Natural killer cell (primary cell): Measurements from ENCODE around the gene TMEM169. TPM values are rescaled to one million over a fixed set of nuclear protein-coding genes. Genes with fewer than 3 reads are reported as not detected.

Source experiments
- ATAC-seq, 3 donors: fragments of 150-1000 bp in 2 of 3; fragments of 200-7000 bp in 1 of 3; cut with Tn5 transposase; 1 replicate in 1 of 3; 2 replicates in 2 of 3; pipeline ENCODE4 v1.10.0; 2021; ENCODE audit warnings: mild to moderate bottlenecking in 2 of 3, moderate library complexity in 2 of 3
- DNase-seq, 2 donors: peaks; one replicate each; pipeline versions ENCODE4 v3.0.0 to v3.0.0-alpha.2; 2013 to 2021; ENCODE audit warnings: mixed read lengths in 1 of 2
- H3K27ac ChIP-seq: one replicate; pipeline ENCODE4 v1.5.1; 2013; ENCODE audit warnings: mild to moderate bottlenecking, low read length
- H3K27me3 ChIP-seq: one replicate; pipeline ENCODE4 v1.6.1; 2013; ENCODE audit warnings: low read length; ENCODE audit not compliant: control insufficient read depth, insufficient read depth
- H3K36me3 ChIP-seq: one replicate; pipeline ENCODE4 v1.6.1; 2013; ENCODE audit warnings: low read length; ENCODE audit not compliant: control insufficient read depth, insufficient read depth
- H3K4me1 ChIP-seq: one replicate; pipeline ENCODE4 v1.6.1; 2013; ENCODE audit warnings: low read length; ENCODE audit not compliant: control insufficient read depth, insufficient read depth
- H3K4me3 ChIP-seq: one replicate; pipeline ENCODE4 v1.5.1; 2013; ENCODE audit warnings: low read length
- H3K9me3 ChIP-seq: one replicate; pipeline ENCODE4 v1.6.1; 2013; ENCODE audit warnings: low read length; ENCODE audit not compliant: control insufficient read depth, insufficient read depth
- H3K27ac Mint-ChIP-seq, 2 donors: one replicate each; pipeline ENCODE4 v1.8.0; 2022; ENCODE audit warnings: mild to moderate bottlenecking in 2 of 2, mixed read lengths in 2 of 2, moderate library complexity in 1 of 2
- H3K27me3 Mint-ChIP-seq, 2 donors: one replicate each; pipeline ENCODE4 v1.8.0; 2022; ENCODE audit warnings: low read depth in 2 of 2, mixed read lengths in 2 of 2
- H3K36me3 Mint-ChIP-seq: one replicate; pipeline ENCODE4 v1.8.0; 2022; ENCODE audit warnings: mixed read lengths
- H3K4me1 Mint-ChIP-seq, 2 donors: one replicate each; pipeline ENCODE4 v1.8.0; 2022; ENCODE audit warnings: mixed read lengths in 2 of 2
- H3K4me3 Mint-ChIP-seq: one replicate; pipeline ENCODE4 v1.8.0; 2022; ENCODE audit warnings: mild to moderate bottlenecking, moderate library complexity, mixed read lengths
- H3K9me3 Mint-ChIP-seq, 2 donors: one replicate each; pipeline ENCODE4 v1.8.0; 2022; ENCODE audit warnings: mixed read lengths in 2 of 2
- WGBS: methylation state at CpG from one replicate; pipeline ENCODE4 v1.1.7; 2013; ENCODE audit warnings: missing lambda C conversion rate; ENCODE audit not compliant: insufficient coverage; 5-methylcytosine and 5-hydroxymethylcytosine counted together
- intact Hi-C: fragments of 100-400 bp; cut with micrococcal nuclease; formaldehyde crosslinking; loops from one replicate; pipeline ENCODE4 v1.14.2; 2022
- total RNA-seq, 4 donors: library from RNA; stranded (reverse); fragments of 120-200 nt in 1 of 4; gene quantifications; one replicate each; pipeline versions ENCODE4 v1.2.3 to v1.2.4, GENCODE V29; 2013 to 2022
- TF ChIP-seq, protein P1 (sequence below): fragments of 200-600 bp; IDR thresholded peaks from one replicate; pipeline ENCODE4 v1.8.0; 2022; ENCODE audit warnings: antibody characterized with exemption

The TMEM169 gene
- total RNA-seq, 3 donors from 2014 or later (not counting 1 experiment from before 2014, with no cell fraction given) = 0.68 to 1.5 (median 0.98) TPM

DNA sequence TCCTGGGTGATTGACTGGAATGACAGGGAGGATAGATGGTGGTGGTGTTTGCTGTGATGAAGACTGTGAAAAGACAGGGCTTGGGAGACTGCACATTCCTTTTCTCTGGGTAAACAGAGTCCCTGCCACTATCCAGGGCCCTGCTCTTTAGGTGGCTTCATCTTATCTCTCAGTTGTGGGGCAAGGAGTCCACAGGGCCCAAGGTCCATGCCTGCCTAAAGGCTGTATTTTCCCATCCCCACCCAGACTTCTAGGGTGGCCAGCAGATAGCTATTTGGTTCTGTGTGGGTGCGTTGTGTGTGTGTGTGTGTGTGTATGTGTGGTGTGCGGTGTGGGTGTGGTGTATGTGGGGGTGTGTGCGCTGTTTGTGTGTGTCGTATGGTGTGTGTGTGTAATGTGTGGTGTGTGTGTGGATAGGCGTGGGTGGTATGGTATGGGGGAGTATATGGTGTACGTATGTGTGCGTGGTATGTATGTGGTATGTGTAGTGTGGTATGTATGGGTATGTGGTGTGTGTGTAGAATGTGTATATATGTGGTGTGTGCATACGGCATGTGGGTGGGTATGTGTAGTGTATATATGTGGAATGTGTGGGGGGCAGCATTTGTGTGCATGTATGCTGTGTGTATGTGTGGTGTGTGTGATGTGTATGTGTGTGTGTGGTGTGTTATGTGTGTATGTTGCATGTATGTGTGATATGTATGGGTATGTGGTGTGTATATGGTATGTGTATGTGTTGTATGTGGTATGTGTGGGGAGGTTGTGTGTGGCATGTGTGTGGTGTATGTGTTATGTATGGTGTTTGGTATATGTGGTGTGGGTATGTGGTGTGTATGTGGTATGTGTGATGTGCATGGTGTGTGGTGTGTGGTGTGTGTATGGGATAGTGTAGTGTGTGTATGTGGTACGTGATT lies 17.0 kb downstream of the TMEM169 start:
- intact Hi-C loops = no loop called here
- Histone ChIP-seq H3K4me1 (no peaks in the 10 kb centered on the region), H3K9me3 (no peaks in the 10 kb centered on the region), H3K27ac (no peak overlapping the region), H3K36me3 (peaks cover 2% of the 10 kb centered on the region), H3K27me3 (no peaks in the 10 kb centered on the region), H3K4me3 (no peak overlapping the region)
- H3K4me3 Mint-ChIP-seq = no peak overlapping the region
- no peak overlapping the region for H3K27ac Mint-ChIP-seq
- ATAC-seq (peak in 1 of 3 donors; percentile 53), DNase-seq (no peak)
- no peaks in the 10 kb centered on the region for H3K27me3 Mint-ChIP-seq
- H3K4me1 Mint-ChIP-seq = no peaks in the 10 kb centered on the region
- peaks cover 9% of the 10 kb centered on the region for H3K36me3 Mint-ChIP-seq
- TF ChIP-seq, protein P1, sequence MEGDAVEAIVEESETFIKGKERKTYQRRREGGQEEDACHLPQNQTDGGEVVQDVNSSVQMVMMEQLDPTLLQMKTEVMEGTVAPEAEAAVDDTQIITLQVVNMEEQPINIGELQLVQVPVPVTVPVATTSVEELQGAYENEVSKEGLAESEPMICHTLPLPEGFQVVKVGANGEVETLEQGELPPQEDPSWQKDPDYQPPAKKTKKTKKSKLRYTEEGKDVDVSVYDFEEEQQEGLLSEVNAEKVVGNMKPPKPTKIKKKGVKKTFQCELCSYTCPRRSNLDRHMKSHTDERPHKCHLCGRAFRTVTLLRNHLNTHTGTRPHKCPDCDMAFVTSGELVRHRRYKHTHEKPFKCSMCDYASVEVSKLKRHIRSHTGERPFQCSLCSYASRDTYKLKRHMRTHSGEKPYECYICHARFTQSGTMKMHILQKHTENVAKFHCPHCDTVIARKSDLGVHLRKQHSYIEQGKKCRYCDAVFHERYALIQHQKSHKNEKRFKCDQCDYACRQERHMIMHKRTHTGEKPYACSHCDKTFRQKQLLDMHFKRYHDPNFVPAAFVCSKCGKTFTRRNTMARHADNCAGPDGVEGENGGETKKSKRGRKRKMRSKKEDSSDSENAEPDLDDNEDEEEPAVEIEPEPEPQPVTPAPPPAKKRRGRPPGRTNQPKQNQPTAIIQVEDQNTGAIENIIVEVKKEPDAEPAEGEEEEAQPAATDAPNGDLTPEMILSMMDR = no peak
- WGBS = 95% methylated on average over 9 of the region's 9 CpGs
- no peaks in the 10 kb centered on the region for H3K9me3 Mint-ChIP-seq

DNA sequence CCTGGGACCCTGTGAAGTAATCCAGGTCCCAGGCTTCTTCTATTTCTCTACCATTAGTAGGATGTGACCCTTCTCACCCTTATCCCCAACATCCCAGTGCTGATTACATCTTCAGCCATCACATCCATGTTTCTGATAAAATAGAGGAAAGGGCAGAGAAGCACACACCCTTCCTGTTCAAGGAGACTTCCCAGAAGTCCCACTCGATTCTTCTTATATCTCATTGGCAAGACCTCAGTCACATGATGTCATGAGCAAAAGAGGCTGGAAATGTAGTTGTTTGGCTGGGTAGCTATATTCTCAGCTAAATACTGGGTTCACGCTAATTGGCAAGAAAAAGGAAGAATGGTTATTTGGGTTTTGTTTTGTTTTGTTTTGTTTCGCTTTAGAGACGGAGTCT lies 19.4 kb downstream of the TMEM169 start:
- 96% methylated on average over 3 of the region's 4 CpGs for whole genome bisulfite sequencing
- no peaks in the 10 kb centered on the region for H3K9me3 ChIP-seq
- Mint-ChIP-seq H3K4me3 (no peak overlapping the region), H3K4me1 (no peaks in the 10 kb centered on the region), H3K27ac (no peak overlapping the region), H3K9me3 (no peaks in the 10 kb centered on the region), H3K36me3 (peaks cover 9% of the 10 kb centered on the region), H3K27me3 (no peaks in the 10 kb centered on the region)
- no peak overlapping the region for H3K27ac ChIP-seq
- H3K36me3 ChIP-seq = peaks cover 2% of the 10 kb centered on the region
- intact Hi-C loops = no loop called here
- TF ChIP-seq, protein P1 = no peak
- ATAC-seq = no peak
- no peak overlapping the region for H3K4me3 ChIP-seq
- DNase-seq = no peak
- no peaks in the 10 kb centered on the region for H3K4me1 ChIP-seq
- no peaks in the 10 kb centered on the region for H3K27me3 ChIP-seq

DNA sequence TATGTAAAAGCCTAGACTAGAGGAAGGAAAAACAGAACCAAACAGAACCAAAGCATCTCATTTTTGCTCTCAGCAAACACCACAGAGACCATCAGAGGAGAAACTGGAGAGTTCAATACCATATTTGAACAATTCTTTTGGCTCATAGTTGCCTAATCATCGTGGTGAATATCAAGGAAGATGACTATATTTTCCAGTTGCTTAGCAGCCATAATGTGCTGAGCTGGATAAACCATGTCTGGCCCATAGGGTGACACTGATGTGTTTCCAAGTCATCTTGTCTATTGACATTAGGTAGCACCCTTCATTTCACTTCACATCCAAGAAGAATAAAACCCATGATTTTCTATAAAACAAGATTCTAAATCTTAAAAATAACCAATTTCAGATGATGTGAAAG lies 21.5 kb downstream of the TMEM169 start:
- Histone ChIP-seq H3K27ac (no peak overlapping the region), H3K9me3 (no peaks in the 10 kb centered on the region), H3K4me3 (no peak overlapping the region), H3K27me3 (no peaks in the 10 kb centered on the region), H3K4me1 (no peaks in the 10 kb centered on the region), H3K36me3 (peaks cover 2% of the 10 kb centered on the region)
- DNase-seq (no peak), ATAC-seq (no peak)
- peaks cover 9% of the 10 kb centered on the region for H3K36me3 Mint-ChIP-seq
- no peak overlapping the region for H3K4me3 Mint-ChIP-seq
- H3K27me3 Mint-ChIP-seq = no peaks in the 10 kb centered on the region
- intact Hi-C loops = no loop called here
- H3K9me3 Mint-ChIP-seq = no peaks in the 10 kb centered on the region
- TF ChIP-seq, protein P1 = no peak
- no peak overlapping the region for H3K27ac Mint-ChIP-seq
- WGBS = 38% methylated on average over 1 of the region's 1 CpG
- H3K4me1 Mint-ChIP-seq = no peaks in the 10 kb centered on the region
